ENCODE results near the gene COL5A1.

The COL5A1 gene

GRCh38 chr9:134830926-134831720, 189.5 kb downstream of the COL5A1 start:
- no peak overlapping the region for H3K27ac ChIP-seq
- TF ChIP-seq ZFX (IDR thresholded peaks at IDR 0.05) (no peak), CTCF (conservative IDR thresholded peaks at IDR 0.05) (no peak)

GRCh38 chr9:134832471-134832870, 190.9 kb downstream of the COL5A1 start:
- TF ChIP-seq CTCF (conservative IDR thresholded peaks at IDR 0.05) (no peak), ZFX (IDR thresholded peaks at IDR 0.05) (no peak)
- H3K27ac ChIP-seq: no peak overlapping the region

- TF ChIP-seq CTCF (conservative IDR thresholded peaks at IDR 0.05) (no peak), ZFX (IDR thresholded peaks at IDR 0.05) (no peak)
- no peak overlapping the region for H3K27ac ChIP-seq
Observed at GRCh38 chr9:134833294-134833880, 191.8 kb downstream of the COL5A1 start.

GRCh38 chr9:134834217-134834956, 192.8 kb downstream of the COL5A1 start:
- no peak overlapping the region for H3K27ac ChIP-seq
- TF ChIP-seq ZFX (IDR thresholded peaks at IDR 0.05) (no peak), CTCF (conservative IDR thresholded peaks at IDR 0.05) (no peak)

GRCh38 chr9:134834957-134835419, 193.4 kb downstream of the COL5A1 start:
- H3K27ac ChIP-seq: no peak overlapping the region
- TF ChIP-seq CTCF (conservative IDR thresholded peaks at IDR 0.05) (no peak), ZFX (IDR thresholded peaks at IDR 0.05) (no peak)

- TF ChIP-seq ZFX (IDR thresholded peaks at IDR 0.05) (no peak), CTCF (conservative IDR thresholded peaks at IDR 0.05) (no peak)
Observed at GRCh38 chr9:134835448-134835847, 193.8 kb downstream of the COL5A1 start.

GRCh38 chr9:134835987-134836386, 194.4 kb downstream of the COL5A1 start:
- TF ChIP-seq CTCF (conservative IDR thresholded peaks at IDR 0.05) (no peak), ZFX (IDR thresholded peaks at IDR 0.05) (no peak)
- no peak overlapping the region for H3K27ac ChIP-seq

More at GRCh38 chr9:134835448-134835847, 193.8 kb downstream of the COL5A1 start:
- no peak overlapping the region for H3K27ac ChIP-seq

Data from C4-2B (cell line).